ENCODE results near the gene CD1E. TPM values are rescaled to one million over a fixed set of nuclear protein-coding genes. Genes with fewer than 3 reads are reported as not detected.

Gene CD1E
- polyA plus RNA-seq (2013, experiment 1 of 2), result not detected
- not detected for polyA plus RNA-seq (2013, experiment 2 of 2)

DNA sequence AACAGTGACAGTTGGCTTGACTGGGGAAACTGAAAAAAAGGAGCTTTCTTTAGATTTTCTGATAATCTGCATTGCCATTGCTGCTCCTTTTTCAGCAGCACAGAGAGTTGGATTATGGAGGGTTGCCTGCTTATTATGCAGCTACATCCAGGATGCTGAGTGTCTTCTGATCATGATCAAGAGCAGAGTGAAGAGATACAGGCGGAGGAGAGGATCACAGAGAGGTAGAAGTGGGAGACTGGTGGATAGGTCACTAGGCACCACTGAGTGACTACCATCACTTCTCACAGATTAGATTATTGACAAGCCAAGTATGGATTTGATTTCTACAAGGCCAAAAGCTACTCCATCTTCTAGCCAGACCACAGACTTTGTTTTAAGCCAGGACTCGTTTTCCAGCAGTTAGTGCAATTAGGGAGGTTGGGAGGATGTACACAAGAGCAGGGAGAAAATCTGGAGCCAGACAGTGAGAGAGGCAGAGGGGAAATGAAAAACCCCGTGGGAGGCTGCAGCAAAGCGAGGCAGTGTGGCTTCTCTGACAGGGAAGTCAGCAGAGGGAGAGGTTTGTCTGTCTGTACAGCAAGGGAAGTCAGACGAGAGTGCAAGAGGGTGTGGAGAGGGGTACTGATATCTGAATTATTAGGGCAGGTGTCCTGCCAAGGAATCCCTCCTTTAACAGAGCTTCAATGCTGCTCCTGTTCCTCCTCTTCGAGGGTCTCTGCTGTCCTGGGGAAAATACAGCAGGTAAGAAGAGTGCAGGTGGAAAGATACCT is at the start of gene CD1E:
Gene CD1E (plus strand): TSS at position 592 of the 773 bp plus-strand sequence. CDS start 95 bp downstream, at position 687.
- Histone ChIP-seq H3K9me3 (ENCODE audit: control insufficient read depth, low read length) (no peaks in the 10 kb centered on the region), H3K36me3 (ENCODE audit: control insufficient read depth, insufficient read depth, low read length) (no peaks in the 10 kb centered on the region), H3K4me1 (ENCODE audit: control insufficient read depth, insufficient read depth, low read length, poor library complexity, severe bottlenecking) (no peaks in the 10 kb centered on the region), H3K4me3 (ENCODE audit: extremely low read depth, insufficient read depth, low read length, poor library complexity, severe bottlenecking) (no peak within 1 kb of the TSS), H3K27ac (ENCODE audit: low read depth, low read length, severe bottlenecking) (no peak within 1 kb of the TSS)
- WGBS, 2 experiments (ENCODE audit: insufficient coverage in 2 of 2), result 72 to 76% methylated on average over 5 of the region's 6 CpGs

GRCh38 chr1:158310623-158311022 is 43.1 kb upstream of the CD1E start:
- Histone ChIP-seq H3K9me3 (ENCODE audit: control insufficient read depth, low read length) (no peaks in the 10 kb centered on the region), H3K36me3 (ENCODE audit: control insufficient read depth, insufficient read depth, low read length) (no peaks in the 10 kb centered on the region), H3K4me1 (ENCODE audit: control insufficient read depth, insufficient read depth, low read length, poor library complexity, severe bottlenecking) (no peaks in the 10 kb centered on the region), H3K4me3 (ENCODE audit: extremely low read depth, insufficient read depth, low read length, poor library complexity, severe bottlenecking) (no peak overlapping the region), H3K27ac (ENCODE audit: low read depth, low read length, severe bottlenecking) (no peak overlapping the region)
- no CpG with 5 or more reads among the region's 1 CpG for WGBS, 2 experiments (ENCODE audit: insufficient coverage in 2 of 2)

DNA sequence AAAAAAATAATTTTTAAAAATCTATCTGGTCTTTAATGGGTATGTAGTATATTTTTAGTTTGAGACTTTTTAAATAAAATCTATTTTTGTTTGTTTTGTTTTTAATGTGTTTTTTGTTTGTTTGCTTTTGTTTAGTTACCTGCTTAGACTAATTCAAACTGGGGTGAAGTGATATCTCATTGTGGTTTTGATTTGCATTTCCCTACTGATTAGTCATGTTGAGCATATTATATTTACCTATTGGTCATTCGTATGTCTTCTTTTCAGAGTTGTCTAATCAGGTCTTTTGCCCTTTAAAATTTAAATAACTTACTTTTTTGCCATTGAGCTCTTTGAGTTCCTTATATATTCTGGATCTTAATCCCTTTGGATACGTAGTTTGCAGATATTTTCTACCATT is 42.6 kb upstream of the CD1E start:
- no peak overlapping the region for H3K27ac ChIP-seq (ENCODE audit: low read depth, low read length, severe bottlenecking)
- no peak overlapping the region for H3K4me3 ChIP-seq (ENCODE audit: extremely low read depth, insufficient read depth, low read length, poor library complexity, severe bottlenecking)
- H3K36me3 ChIP-seq (ENCODE audit: control insufficient read depth, insufficient read depth, low read length), result no peaks in the 10 kb centered on the region
- no CpG with 5 or more reads among the region's 2 CpGs for WGBS, 2 experiments (ENCODE audit: insufficient coverage in 2 of 2)
- H3K4me1 ChIP-seq (ENCODE audit: control insufficient read depth, insufficient read depth, low read length, poor library complexity, severe bottlenecking), result no peaks in the 10 kb centered on the region
- H3K9me3 ChIP-seq (ENCODE audit: control insufficient read depth, low read length), result no peaks in the 10 kb centered on the region

GRCh38 chr1:158323866-158324265 is 29.8 kb upstream of the CD1E start:
- H3K4me1 ChIP-seq (ENCODE audit: control insufficient read depth, insufficient read depth, low read length, poor library complexity, severe bottlenecking), result no peaks in the 10 kb centered on the region
- 87 to 93% methylated on average over 1 of the region's 1 CpG for WGBS, 2 experiments (ENCODE audit: insufficient coverage in 2 of 2)
- H3K4me3 ChIP-seq (ENCODE audit: extremely low read depth, insufficient read depth, low read length, poor library complexity, severe bottlenecking), result no peak overlapping the region
- H3K9me3 ChIP-seq (ENCODE audit: control insufficient read depth, low read length), result no peaks in the 10 kb centered on the region
- no peaks in the 10 kb centered on the region for H3K36me3 ChIP-seq (ENCODE audit: control insufficient read depth, insufficient read depth, low read length)
- no peak overlapping the region for H3K27ac ChIP-seq (ENCODE audit: low read depth, low read length, severe bottlenecking)

DNA sequence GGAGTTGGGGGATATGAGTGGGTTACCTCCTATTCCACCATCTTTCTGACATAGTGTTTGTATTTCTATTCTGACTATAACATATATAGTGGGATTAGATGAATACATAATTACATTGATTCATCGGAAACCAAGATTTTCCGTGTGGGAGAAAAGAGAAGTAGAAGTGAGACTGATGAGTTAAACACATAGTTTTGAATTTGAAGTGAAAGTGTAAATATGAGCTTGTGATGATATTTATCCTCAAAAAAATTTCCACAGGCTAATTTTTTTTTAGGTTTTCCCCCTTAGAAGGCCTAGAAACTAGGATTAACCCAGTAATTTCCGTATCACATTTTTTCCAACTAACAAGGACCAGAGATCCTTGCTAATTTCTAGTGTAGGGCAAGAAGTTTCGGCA is 29.3 kb upstream of the CD1E start:
- Histone ChIP-seq H3K4me3 (ENCODE audit: extremely low read depth, insufficient read depth, low read length, poor library complexity, severe bottlenecking) (no peak overlapping the region), H3K27ac (ENCODE audit: low read depth, low read length, severe bottlenecking) (no peak overlapping the region), H3K4me1 (ENCODE audit: control insufficient read depth, insufficient read depth, low read length, poor library complexity, severe bottlenecking) (no peaks in the 10 kb centered on the region), H3K36me3 (ENCODE audit: control insufficient read depth, insufficient read depth, low read length) (no peaks in the 10 kb centered on the region), H3K9me3 (ENCODE audit: control insufficient read depth, low read length) (no peaks in the 10 kb centered on the region)
- WGBS, 2 experiments (ENCODE audit: insufficient coverage in 2 of 2), result no CpG with 5 or more reads among the region's 4 CpGs

GRCh38 chr1:158327481-158327880 is 26.2 kb upstream of the CD1E start:
- Histone ChIP-seq H3K36me3 (ENCODE audit: control insufficient read depth, insufficient read depth, low read length) (no peaks in the 10 kb centered on the region), H3K4me3 (ENCODE audit: extremely low read depth, insufficient read depth, low read length, poor library complexity, severe bottlenecking) (no peak overlapping the region)

DNA sequence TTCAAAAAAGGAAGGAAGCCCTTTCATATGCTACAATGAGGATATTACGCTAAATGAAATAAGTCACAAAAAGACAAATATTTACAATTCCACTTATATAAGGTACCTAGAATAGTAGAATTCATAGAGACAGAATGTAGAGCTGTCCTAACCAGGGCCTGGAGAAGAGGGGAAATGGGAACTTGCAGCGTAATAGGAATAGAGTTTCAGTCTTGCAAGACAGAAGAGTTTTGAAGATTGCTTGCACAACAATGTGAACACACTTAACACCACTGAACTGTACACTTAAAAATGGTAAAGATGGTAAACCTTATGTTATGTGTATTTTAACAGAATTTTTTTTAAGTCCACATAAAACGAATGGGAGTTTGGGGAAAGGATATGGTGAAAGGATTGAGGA is 25.3 kb upstream of the CD1E start:
- Histone ChIP-seq H3K4me1 (ENCODE audit: control insufficient read depth, insufficient read depth, low read length, poor library complexity, severe bottlenecking) (no peaks in the 10 kb centered on the region), H3K36me3 (ENCODE audit: control insufficient read depth, insufficient read depth, low read length) (no peaks in the 10 kb centered on the region), H3K27ac (ENCODE audit: low read depth, low read length, severe bottlenecking) (no peak overlapping the region), H3K4me3 (ENCODE audit: extremely low read depth, insufficient read depth, low read length, poor library complexity, severe bottlenecking) (no peak overlapping the region), H3K9me3 (ENCODE audit: control insufficient read depth, low read length) (no peaks in the 10 kb centered on the region)
- WGBS, 2 experiments (ENCODE audit: insufficient coverage in 2 of 2), result no CpG with 5 or more reads among the region's 3 CpGs

More at GRCh38 chr1:158327481-158327880, 26.2 kb upstream of the CD1E start:
- H3K27ac ChIP-seq (ENCODE audit: low read depth, low read length, severe bottlenecking), result no peak overlapping the region
- no peaks in the 10 kb centered on the region for H3K9me3 ChIP-seq (ENCODE audit: control insufficient read depth, low read length)
- no peaks in the 10 kb centered on the region for H3K4me1 ChIP-seq (ENCODE audit: control insufficient read depth, insufficient read depth, low read length, poor library complexity, severe bottlenecking)

DNA sequence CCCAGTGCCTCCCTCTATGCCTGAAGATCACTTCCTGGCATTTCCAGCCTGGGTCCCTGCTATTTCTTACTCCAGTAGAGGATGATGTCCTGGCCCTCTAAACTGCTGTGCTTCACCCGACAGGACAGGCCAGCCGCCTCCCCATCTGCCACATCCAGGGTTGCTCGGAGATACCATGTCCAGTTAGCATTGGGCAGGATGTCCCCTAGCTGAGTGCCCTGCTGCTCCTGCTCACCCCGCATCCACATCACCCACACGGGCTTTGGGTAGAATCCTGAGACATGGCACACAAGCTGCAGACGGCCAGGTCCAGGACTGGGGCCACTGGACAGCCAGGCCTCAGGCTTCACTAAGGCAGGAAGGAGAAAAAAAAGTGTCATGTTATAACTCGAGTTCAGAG is 24.4 kb upstream of the CD1E start:
- H3K4me1 ChIP-seq (ENCODE audit: control insufficient read depth, insufficient read depth, low read length, poor library complexity, severe bottlenecking), result no peaks in the 10 kb centered on the region
- no peak overlapping the region for H3K4me3 ChIP-seq (ENCODE audit: extremely low read depth, insufficient read depth, low read length, poor library complexity, severe bottlenecking)
- no peaks in the 10 kb centered on the region for H3K36me3 ChIP-seq (ENCODE audit: control insufficient read depth, insufficient read depth, low read length)
- no peaks in the 10 kb centered on the region for H3K9me3 ChIP-seq (ENCODE audit: control insufficient read depth, low read length)
- WGBS, 2 experiments (ENCODE audit: insufficient coverage in 2 of 2), result 85 to 97% methylated on average over 4 of the region's 7 CpGs
- H3K27ac ChIP-seq (ENCODE audit: low read depth, low read length, severe bottlenecking), result no peak overlapping the region

GRCh38 chr1:158329733-158330132 is 24.0 kb upstream of the CD1E start:
- Histone ChIP-seq H3K27ac (ENCODE audit: low read depth, low read length, severe bottlenecking) (no peak overlapping the region), H3K36me3 (ENCODE audit: control insufficient read depth, insufficient read depth, low read length) (no peaks in the 10 kb centered on the region), H3K9me3 (ENCODE audit: control insufficient read depth, low read length) (no peaks in the 10 kb centered on the region), H3K4me1 (ENCODE audit: control insufficient read depth, insufficient read depth, low read length, poor library complexity, severe bottlenecking) (no peaks in the 10 kb centered on the region), H3K4me3 (ENCODE audit: extremely low read depth, insufficient read depth, low read length, poor library complexity, severe bottlenecking) (no peak overlapping the region)
- no CpG with 5 or more reads among the region's 3 CpGs for WGBS, 2 experiments (ENCODE audit: insufficient coverage in 2 of 2)

GRCh38 chr1:158330391-158331105 is 23.1 kb upstream of the CD1E start:
- no peak overlapping the region for H3K27ac ChIP-seq (ENCODE audit: low read depth, low read length, severe bottlenecking)
- WGBS, 2 experiments (ENCODE audit: insufficient coverage in 2 of 2), result 91 to 93% methylated on average over 9 to 10 of the region's 11 CpGs

DNA sequence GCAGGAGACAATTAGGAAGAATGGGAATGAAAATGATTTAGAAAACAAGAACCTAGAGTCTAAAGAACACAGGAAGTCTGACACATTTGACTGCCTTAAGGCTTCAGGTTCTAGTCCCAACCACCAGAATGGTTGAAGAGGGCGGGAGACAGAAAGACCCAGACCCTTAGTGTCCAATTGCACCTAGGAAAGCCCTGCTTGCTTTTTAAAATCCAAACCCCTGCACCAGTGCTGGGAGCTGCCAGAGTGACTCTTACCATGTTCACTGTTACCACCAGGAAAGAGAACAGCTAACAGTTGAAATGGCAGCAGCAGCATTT is 22.6 kb upstream of the CD1E start:
- H3K4me3 ChIP-seq (ENCODE audit: extremely low read depth, insufficient read depth, low read length, poor library complexity, severe bottlenecking), result no peak overlapping the region
- no peak overlapping the region for H3K27ac ChIP-seq (ENCODE audit: low read depth, low read length, severe bottlenecking)
- 100% methylated on average over 1 of the region's 1 CpG; no CpG with 5 or more reads in 1 of the 2 experiments for WGBS, 2 experiments (ENCODE audit: insufficient coverage in 2 of 2)
- no peaks in the 10 kb centered on the region for H3K36me3 ChIP-seq (ENCODE audit: control insufficient read depth, insufficient read depth, low read length)
- H3K9me3 ChIP-seq (ENCODE audit: control insufficient read depth, low read length), result no peaks in the 10 kb centered on the region
- H3K4me1 ChIP-seq (ENCODE audit: control insufficient read depth, insufficient read depth, low read length, poor library complexity, severe bottlenecking), result no peaks in the 10 kb centered on the region

More at GRCh38 chr1:158330391-158331105, 23.1 kb upstream of the CD1E start:
- H3K4me1 ChIP-seq (ENCODE audit: control insufficient read depth, insufficient read depth, low read length, poor library complexity, severe bottlenecking), result no peaks in the 10 kb centered on the region
- H3K4me3 ChIP-seq (ENCODE audit: extremely low read depth, insufficient read depth, low read length, poor library complexity, severe bottlenecking), result no peak overlapping the region
- H3K9me3 ChIP-seq (ENCODE audit: control insufficient read depth, low read length), result no peaks in the 10 kb centered on the region
- H3K36me3 ChIP-seq (ENCODE audit: control insufficient read depth, insufficient read depth, low read length), result no peaks in the 10 kb centered on the region
